K562 (cell line): ENCODE results near the gene DGKE. TPM values are rescaled to one million over a fixed set of nuclear protein-coding genes. Genes with fewer than 3 reads are reported as not detected.

Experiments used
- ATAC-seq: fragments of 200-7000 bp; cut with Tn5 transposase; 3 replicates; pipeline ENCODE4 v1.9.1; 2020; ENCODE audit warnings: moderate library complexity
- BruUV-seq: library from RNA; stranded (reverse); fragments of 400-500 nt; replicated peaks from 2 replicates; lab custom pipeline; 2021; lab: Mats Ljungman, UMichigan
- CTCF ChIA-PET: fragments of 300-600 bp; formaldehyde crosslinking; extraction: SDS; loops from one replicate; lab custom pipeline; 2021; ENCODE audit warnings: low intra/inter-chr PET ratio; lab: Yijun Ruan, JAX
- POLR2A ChIA-PET: fragments of 300-600, 350-650 bp; sonication (Branson Sonifier 250); formaldehyde crosslinking; extraction: SDS; loops from one replicate; lab custom pipeline; 2021; ENCODE audit warnings: antibody characterized with exemption, inconsistent platforms; lab: Yijun Ruan, JAX
- DNase-seq, 4 experiments: peaks; one replicate each; pipeline versions ENCODE4 v3.0.0 to v3.0.0-alpha.2; 2011 to 2018; ENCODE audit warnings: low spot score in 3 of 4, mixed read lengths in 3 of 4; ENCODE audit errors: extremely low read depth in 1 of 4
- FAIRE-seq: peaks from 2 replicates; lab custom pipeline; 2011; peaks lifted over from hg19 to GRCh38; lab: Jason Lieb, UNC
- H2AFZ ChIP-seq: 2 replicates; pipeline ENCODE4 v1.6.0; 2011; ENCODE audit warnings: low read depth, low read length, control low read depth, inconsistent platforms
- H3K27ac ChIP-seq: fragments of 200-600 bp; 3 replicates; pipeline ENCODE4 v1.8.0; 2011; ENCODE audit warnings: low read depth, mild to moderate bottlenecking, control low read depth, inconsistent platforms, low read length, moderate library complexity, mixed read lengths; ENCODE audit errors: extremely low read depth
- H3K27me3 ChIP-seq, 2 experiments: fragments of 300-600 bp in 1 of 2; 2 replicates in 1 of 2; 3 replicates in 1 of 2; pipeline versions ENCODE4 v1.6.0 to v1.8.0; 2011; ENCODE audit warnings: inconsistent platforms in 2 of 2, low read length in 2 of 2, mild to moderate bottlenecking in 1 of 2, mixed read lengths in 1 of 2, moderate library complexity in 1 of 2; ENCODE audit not compliant: control insufficient read depth in 2 of 2, insufficient read depth in 2 of 2
- H3K36me3 ChIP-seq: fragments of 300-600 bp; 3 replicates; pipeline ENCODE4 v1.8.0; 2011; ENCODE audit warnings: mild to moderate bottlenecking, low read length, inconsistent platforms; ENCODE audit not compliant: control insufficient read depth, insufficient read depth
- H3K4me1 ChIP-seq, 2 experiments: fragments of 200-600 bp in 1 of 2; replicated peaks in 1 of 2; 2 replicates in 1 of 2; 3 replicates in 1 of 2; pipeline versions ENCODE4 v1.5.1 to v1.8.0; 2011; ENCODE audit warnings: inconsistent platforms in 2 of 2, low read length in 2 of 2, mild to moderate bottlenecking in 1 of 2, mixed read lengths in 1 of 2, moderate library complexity in 1 of 2; ENCODE audit not compliant: control insufficient read depth in 2 of 2, insufficient read depth in 2 of 2
- H3K4me2 ChIP-seq: 2 replicates; pipeline ENCODE4 v1.6.1; 2011; ENCODE audit warnings: low read length, control low read depth, inconsistent platforms, mixed read lengths; ENCODE audit not compliant: insufficient read depth
- H3K4me3 ChIP-seq: fragments of 200-600 bp; sonication (generic), shearing (Covaris generic); 2 replicates; pipeline ENCODE4 v1.5.1; 2016; ENCODE audit warnings: control low read depth, inconsistent platforms
- H3K79me2 ChIP-seq: fragments of 200-600 bp; 3 replicates; pipeline ENCODE4 v1.8.0; 2011; ENCODE audit warnings: low read length, inconsistent platforms; ENCODE audit not compliant: control insufficient read depth, insufficient read depth
- H3K9ac ChIP-seq, 2 experiments: 2 replicates each; pipeline versions ENCODE4 v1.6.0 to v1.6.1; 2011; ENCODE audit warnings: low read depth in 2 of 2, low read length in 2 of 2, control low read depth in 1 of 2, inconsistent platforms in 1 of 2, mild to moderate bottlenecking in 1 of 2, mixed read lengths in 1 of 2; ENCODE audit not compliant: insufficient read depth in 1 of 2
- H3K9me1 ChIP-seq: one replicate; pipeline ENCODE4 v1.6.0; 2011; ENCODE audit warnings: inconsistent platforms, mild to moderate bottlenecking, low read length, moderate library complexity; ENCODE audit not compliant: control insufficient read depth, insufficient read depth
- H3K9me3 ChIP-seq: replicated peaks from 2 replicates; pipeline ENCODE4 v1.5.1; 2011; ENCODE audit warnings: low read depth, low read length, inconsistent platforms; ENCODE audit not compliant: control insufficient read depth, insufficient read depth
- H4K20me1 ChIP-seq: replicated peaks from 2 replicates; pipeline ENCODE4 v1.6.1; 2011; ENCODE audit warnings: low read length, inconsistent platforms, mixed read lengths; ENCODE audit not compliant: control insufficient read depth, insufficient read depth
- BRCA1 ChIP-seq, 2 experiments: fragments of 450-650 bp in 1 of 2; sonication (generic) in 1 of 2; formaldehyde crosslinking in 1 of 2; IDR thresholded peaks; 2 replicates each; pipeline versions ENCODE4 v1.5.0 to v1.6.1; 2017 to 2020; ENCODE audit warnings: mild to moderate bottlenecking in 1 of 2, missing genetic modification reagents in 1 of 2
- SIX5 ChIP-seq, 2 experiments: IDR thresholded peaks; 2 replicates each; pipeline ENCODE4 v1.6.1; 2011; ENCODE audit warnings: low read length in 2 of 2, borderline replicate concordance in 1 of 2, low read depth in 1 of 2, mild to moderate bottlenecking in 1 of 2, moderate library complexity in 1 of 2; ENCODE audit not compliant: insufficient read depth in 1 of 2
- SMARCC2 ChIP-seq: fragments of 450-650 bp; IDR thresholded peaks from 2 replicates; pipeline ENCODE4 v1.6.1; 2017; ENCODE audit warnings: antibody characterized with exemption, moderate library complexity, mild to moderate bottlenecking, low read depth
- SPI1 ChIP-seq: IDR thresholded peaks from 2 replicates; pipeline ENCODE4 v1.6.1; 2011; ENCODE audit warnings: low read depth, low read length, control low read depth, borderline replicate concordance
- TEAD4 ChIP-seq, 2 experiments: sonication (generic) in 1 of 2; formaldehyde crosslinking in 1 of 2; IDR thresholded peaks; 2 replicates each; pipeline versions ENCODE4 v1.6.1 to v1.8.0; 2012 to 2022; ENCODE audit warnings: borderline replicate concordance in 1 of 2, inconsistent platforms in 1 of 2, low read length in 1 of 2, mild to moderate bottlenecking in 1 of 2, missing genetic modification reagents in 1 of 2
- ZNF3 ChIP-seq: fragments of 250-450 bp; sonication (Bioruptor Pico); IDR thresholded peaks from 2 replicates; pipeline ENCODE4 v1.5.0; 2021; ENCODE audit warnings: mild to moderate bottlenecking, moderate library complexity
- WGBS: fragments of 100-300 bp; shearing (Covaris generic); methylation state at CpG from one replicate; pipeline ENCODE4 v1.1.6; 2016; ENCODE audit warnings: low coverage, mixed read lengths; ENCODE audit not compliant: insufficient coverage; ENCODE audit errors: missing lambda C conversion rate; 5-methylcytosine and 5-hydroxymethylcytosine counted together
- in situ Hi-C: fragments of 300-500 bp; cut with MboI; formaldehyde crosslinking; loops from 4 replicates; pipeline ENCODE4 v1.15.0; 2018; ENCODE audit warnings: inconsistent platforms, mixed read lengths
- intact Hi-C: fragments of 100-400 bp; cut with micrococcal nuclease; formaldehyde crosslinking; loops from 2 replicates; pipeline ENCODE4 v1.14.2; 2022
- polyA plus RNA-seq, 8 experiments: library from polyadenylated mRNA; depleted of rRNA in 4 of 8; stranded (reverse) in 5 of 8; unstranded in 3 of 8; fragments of >200 nt; fragmentation: Nextera tagmentation in 2 of 8; fragmentation: Illumina TruSeq in 1 of 8; extraction: Ambion mirVana in 2 of 8; extraction: Trizol in 1 of 8; gene quantifications; 2 replicates each; pipeline versions ENCODE4 v1.2.1 to v1.2.3, GENCODE V29; 2011 to 2014; ENCODE audit warnings: inconsistent platforms in 1 of 8, missing spikeins in 1 of 8
- total RNA-seq, 7 experiments: library from RNA; depleted of rRNA in 6 of 7; stranded (reverse); fragments of >200 nt in 6 of 7; fragmentation: Illumina TruSeq in 2 of 7; extraction: Trizol in 2 of 7; gene quantifications; 2 replicates each; pipeline versions ENCODE4 v1.2.1 to v1.2.3, GENCODE V29; 2011 to 2021; ENCODE audit warnings: low replicate concordance in 1 of 7

Gene DGKE
- total and polyA plus RNA-seq, 9 of the 15 experiments (the other 6 are each of a cell fraction or from before 2014, with no cell fraction given), result 1.3 to 9.9 (median 5.9) TPM

GRCh38 chr17:56822725-56823124, 11.2 kb upstream of the DGKE start:
- in situ Hi-C loops (no loop called here), intact Hi-C loops (loop anchor here (10.0 kb wide), 1 partner anchor 292 kb away; no protein-coding TSS in a partner anchor)
- BruUV-seq, result no TSS peak
- ChIA-PET CTCF (no interaction called here), POLR2A (interaction anchor here (0.9 kb wide), 1 partner anchor 11 kb away, joined by 3 read pairs; the partner anchor contains the start of gene DGKE)
- H3K4me3 ChIP-seq, result no peak overlapping the region
- no peak overlapping the region for H3K9ac ChIP-seq
- no peaks in the 10 kb centered on the region for H3K9me1 ChIP-seq
- ATAC-seq (no peak), DNase-seq (no peak), FAIRE-seq (no peak)
- H3K36me3 ChIP-seq, result no peaks in the 10 kb centered on the region
- H3K27ac ChIP-seq, result no peak overlapping the region
- no peaks in the 10 kb centered on the region for H3K79me2 ChIP-seq
- H4K20me1 ChIP-seq, result no peaks in the 10 kb centered on the region
- H3K4me1 ChIP-seq, result no peaks in the 10 kb centered on the region; a peak in 1 of 5 replicates
- no peaks in the 10 kb centered on the region for H3K9me3 ChIP-seq
- no peak overlapping the region for H2AFZ ChIP-seq
- no peaks in the 10 kb centered on the region; a peak in 1 of 5 replicates for H3K27me3 ChIP-seq
- TF ChIP-seq TEAD4 (IDR thresholded peaks at IDR 0.05; ENCODE audit: low read length) (no peak), TEAD4 (CRISPR knock-in tag; IDR thresholded peaks at IDR 0.05; ENCODE audit: borderline replicate concordance) (no peak), ZNF3 (no peak), SIX5 (IDR thresholded peaks at IDR 0.05; ENCODE audit: borderline replicate concordance in 1 of 2, insufficient read depth in 1 of 2, low read depth in 1 of 2, low read length in 2 of 2) (no peak)
- WGBS, result 17% methylated on average over 5 of the region's 5 CpGs
- H3K4me2 ChIP-seq, result no peak overlapping the region

GRCh38 chr17:56823848-56824247, 10.1 kb upstream of the DGKE start:
- POLR2A ChIA-PET, result interaction anchor here (0.6 to 1.1 kb wide), 3 partner anchors 9 to 12 kb away, joined by 3 to 4 read pairs (median 3); partner anchors contain the start of genes C17orf67 and DGKE
- TF ChIP-seq SMARCC2, result no peak
- TF ChIP-seq BRCA1 (IDR thresholded peaks at IDR 0.05), result no peak
- no peak for TF ChIP-seq BRCA1 (CRISPR knock-in tag; IDR thresholded peaks at IDR 0.05)
- no peak for TF ChIP-seq SPI1
- no peak for FAIRE-seq

More at GRCh38 chr17:56823848-56824247, 10.1 kb upstream of the DGKE start:
- no peaks in the 10 kb centered on the region for H4K20me1 ChIP-seq
- no peaks in the 10 kb centered on the region for H3K9me1 ChIP-seq
- H3K27ac ChIP-seq, result no peak overlapping the region
- no peak overlapping the region for H3K4me3 ChIP-seq
- no peak overlapping the region for H2AFZ ChIP-seq
- ATAC-seq (no peak), DNase-seq (no peak)
- no peak overlapping the region for H3K4me2 ChIP-seq
- no peaks in the 10 kb centered on the region; a peak in 1 of 5 replicates for H3K27me3 ChIP-seq
- H3K4me1 ChIP-seq, result no peaks in the 10 kb centered on the region; a peak in 1 of 5 replicates
- intact Hi-C loops (loop anchor here (10.0 kb wide), 1 partner anchor 291 kb away; no protein-coding TSS in a partner anchor), in situ Hi-C loops (no loop called here)
- no peak overlapping the region for H3K9ac ChIP-seq
- H3K36me3 ChIP-seq, result no peaks in the 10 kb centered on the region
- 15% methylated on average over 2 of the region's 2 CpGs for WGBS
- BruUV-seq, result no TSS peak
- H3K9me3 ChIP-seq, result no peaks in the 10 kb centered on the region
- H3K79me2 ChIP-seq, result no peaks in the 10 kb centered on the region
- CTCF ChIA-PET, result no interaction called here
